HG02970 (cell line): ENCODE measurements around the gene CENPO.

ENCODE experiments used
- ATAC-seq: cut with Tn5 transposase; IDR thresholded peaks from one replicate; pipeline ENCODE4 v1.9.1; 2021; ENCODE audit warnings: mild to moderate bottlenecking, moderate library complexity, moderate number of reproducible peaks; ENCODE audit not compliant: unreplicated experiment, low FRiP score

Gene CENPO

DNA sequence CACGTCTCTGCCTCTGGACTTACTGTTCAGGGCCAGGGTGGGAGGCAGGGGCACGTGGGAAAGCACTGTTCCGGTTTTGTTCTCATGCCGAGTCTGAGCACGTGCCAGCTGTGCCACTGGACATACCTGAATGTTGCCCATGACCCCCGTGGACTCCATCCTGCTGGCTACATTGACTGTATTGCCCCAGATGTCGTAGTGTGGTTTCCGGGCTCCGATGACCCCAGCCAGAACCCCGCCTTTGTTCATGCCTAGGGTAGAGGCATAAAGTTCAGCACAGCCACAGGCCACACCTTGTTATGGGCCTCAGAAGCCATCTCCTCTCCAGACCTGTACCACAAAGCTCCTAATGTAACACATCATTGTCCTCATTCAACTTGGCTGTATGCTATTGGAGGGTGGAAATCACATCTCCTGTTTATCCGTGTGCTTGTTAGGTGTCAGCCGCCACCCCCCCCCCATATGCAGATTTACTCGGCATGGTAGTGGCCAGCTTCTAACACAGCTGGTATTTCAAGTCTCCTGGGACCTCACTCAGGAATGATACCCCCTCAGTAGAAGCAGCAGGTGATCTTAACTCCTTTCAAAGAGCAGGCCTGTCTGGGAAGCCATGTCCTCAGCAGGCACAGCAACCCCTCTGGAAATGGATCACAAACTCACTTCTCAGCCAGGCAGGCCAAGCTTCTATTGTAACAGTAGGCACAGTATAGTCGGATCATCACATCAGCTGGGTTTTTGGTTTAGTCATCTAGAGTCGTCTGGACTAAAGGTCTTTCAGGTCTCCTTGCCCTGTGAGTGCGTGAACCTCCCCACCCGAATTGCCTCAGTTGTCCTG lies 27.6 kb downstream of the CENPO start:
- no peak for ATAC-seq

DNA sequence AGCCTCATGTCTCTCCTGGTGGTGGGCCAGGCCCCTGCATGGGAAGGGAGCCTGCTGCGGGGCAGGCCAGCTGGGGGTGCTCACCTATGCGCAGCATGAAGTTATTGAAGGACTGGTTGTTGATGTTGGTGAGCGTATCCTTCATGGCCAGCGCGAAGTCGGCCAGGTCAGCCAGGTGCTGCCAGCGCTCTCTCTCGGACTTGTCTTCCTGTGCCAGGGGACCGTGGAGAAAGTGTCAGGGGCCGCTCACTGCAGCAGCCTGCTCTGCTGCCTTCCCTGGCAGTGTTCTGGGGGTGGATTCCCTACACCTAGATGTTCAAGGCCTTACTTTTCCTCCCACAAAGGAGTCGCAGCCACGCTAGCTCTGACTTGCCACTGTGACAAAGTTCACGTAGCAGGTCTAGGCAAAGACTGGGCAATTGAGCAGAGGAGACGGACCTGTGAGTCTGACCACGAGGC lies 28.2 kb downstream of the CENPO start:
- no peak for ATAC-seq

DNA sequence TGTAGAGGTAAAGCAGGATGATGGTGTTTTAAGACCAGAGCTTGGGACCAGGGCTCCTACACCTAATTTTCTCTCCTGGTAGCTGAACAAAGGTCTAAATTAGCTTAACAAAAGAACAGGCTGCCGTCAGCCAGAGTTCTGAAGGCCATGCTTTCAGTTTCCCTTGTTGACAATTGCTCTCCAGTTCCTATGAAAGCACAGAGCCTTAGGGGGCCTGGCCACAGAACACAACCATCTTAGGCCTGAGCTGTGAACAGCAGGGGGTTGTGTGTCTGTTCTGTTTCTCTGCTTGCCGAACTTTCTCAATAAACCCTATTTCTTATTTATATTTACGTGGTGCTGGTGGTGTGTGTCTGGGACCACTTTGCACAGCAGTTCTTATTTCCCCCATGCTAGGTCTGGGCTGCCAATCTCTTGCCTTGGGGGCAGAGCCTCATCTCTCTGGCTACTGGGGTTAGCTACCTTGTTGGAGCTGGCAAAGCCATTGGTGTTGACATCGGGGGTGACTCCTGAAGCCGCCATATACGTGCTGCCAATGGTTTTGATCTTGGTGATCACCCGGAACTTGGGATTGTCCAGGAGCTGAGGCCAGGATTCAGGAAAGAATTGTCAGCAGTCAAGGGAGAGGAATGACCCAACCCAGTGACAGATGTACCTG lies 29.0 kb downstream of the CENPO start:
- ATAC-seq: no peak

DNA sequence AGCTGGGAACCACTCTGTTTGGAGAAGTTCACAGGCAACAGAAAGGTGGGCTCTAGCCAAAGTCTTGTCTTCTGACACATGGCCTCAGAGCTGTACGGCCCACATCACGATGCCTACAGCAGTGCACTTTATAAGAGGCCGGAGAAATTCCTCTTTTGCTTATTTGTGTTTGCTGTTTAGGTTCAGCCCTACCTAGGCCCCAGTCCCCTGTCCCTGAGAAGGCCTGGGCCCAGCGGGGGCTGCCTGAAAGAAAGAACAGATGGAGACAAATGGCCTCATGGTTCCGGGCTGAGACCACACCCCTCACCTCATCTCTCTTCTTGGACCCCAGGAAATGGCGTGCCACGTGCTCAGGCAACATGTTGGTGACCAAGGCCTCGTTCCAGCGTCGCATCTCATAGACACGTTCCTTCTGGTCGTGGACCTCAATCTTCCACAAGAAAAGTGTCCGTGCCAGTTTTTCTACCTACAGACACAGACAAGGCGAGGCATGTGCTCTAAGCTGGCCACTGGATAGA lies 30.9 kb downstream of the CENPO start:
- no peak for ATAC-seq

DNA sequence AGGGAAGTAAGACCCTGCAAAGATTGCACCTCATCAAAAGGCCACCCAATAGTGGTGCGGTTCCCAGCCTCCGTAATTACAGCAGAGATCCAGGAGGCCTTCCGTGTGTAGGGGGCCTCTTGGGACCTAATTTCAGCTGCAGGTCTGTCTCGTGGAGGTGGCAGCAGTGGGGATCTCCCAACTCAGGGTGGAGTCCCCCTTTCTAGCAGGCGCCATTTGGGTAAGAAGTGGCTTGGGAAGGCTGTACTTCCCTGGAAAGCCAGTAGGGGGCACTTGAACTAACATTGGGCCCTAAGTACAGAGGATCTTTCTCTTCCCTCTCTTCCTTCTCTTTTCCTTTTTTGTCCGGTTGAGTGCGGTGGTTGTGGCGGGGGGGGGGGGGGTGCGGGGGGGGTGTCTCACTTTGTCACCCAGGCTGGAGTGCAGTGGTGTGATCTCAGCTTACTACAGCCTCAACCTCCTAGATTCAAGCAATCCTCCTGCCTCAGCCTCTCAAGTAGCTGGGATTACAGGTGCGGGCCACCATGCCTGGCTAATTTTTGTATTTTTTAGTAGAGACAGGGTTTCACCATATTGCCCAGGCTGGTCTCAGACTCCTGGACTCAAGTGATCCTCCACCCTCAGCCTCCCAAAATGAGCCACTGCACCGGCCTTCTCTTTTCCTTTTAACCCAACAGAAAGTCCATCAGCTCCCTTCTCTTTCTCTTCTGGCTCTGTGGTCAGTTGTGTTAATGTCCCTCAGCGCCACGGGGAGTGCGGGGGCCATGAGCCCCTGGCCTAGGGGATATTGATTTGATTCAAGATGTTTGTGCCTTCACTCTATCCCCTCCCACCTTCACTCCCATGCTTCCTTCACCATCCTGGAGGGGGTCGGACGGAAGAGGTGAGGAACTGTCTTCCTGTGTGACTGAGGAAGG lies 32.0 kb downstream of the CENPO start:
- ATAC-seq: no peak

DNA sequence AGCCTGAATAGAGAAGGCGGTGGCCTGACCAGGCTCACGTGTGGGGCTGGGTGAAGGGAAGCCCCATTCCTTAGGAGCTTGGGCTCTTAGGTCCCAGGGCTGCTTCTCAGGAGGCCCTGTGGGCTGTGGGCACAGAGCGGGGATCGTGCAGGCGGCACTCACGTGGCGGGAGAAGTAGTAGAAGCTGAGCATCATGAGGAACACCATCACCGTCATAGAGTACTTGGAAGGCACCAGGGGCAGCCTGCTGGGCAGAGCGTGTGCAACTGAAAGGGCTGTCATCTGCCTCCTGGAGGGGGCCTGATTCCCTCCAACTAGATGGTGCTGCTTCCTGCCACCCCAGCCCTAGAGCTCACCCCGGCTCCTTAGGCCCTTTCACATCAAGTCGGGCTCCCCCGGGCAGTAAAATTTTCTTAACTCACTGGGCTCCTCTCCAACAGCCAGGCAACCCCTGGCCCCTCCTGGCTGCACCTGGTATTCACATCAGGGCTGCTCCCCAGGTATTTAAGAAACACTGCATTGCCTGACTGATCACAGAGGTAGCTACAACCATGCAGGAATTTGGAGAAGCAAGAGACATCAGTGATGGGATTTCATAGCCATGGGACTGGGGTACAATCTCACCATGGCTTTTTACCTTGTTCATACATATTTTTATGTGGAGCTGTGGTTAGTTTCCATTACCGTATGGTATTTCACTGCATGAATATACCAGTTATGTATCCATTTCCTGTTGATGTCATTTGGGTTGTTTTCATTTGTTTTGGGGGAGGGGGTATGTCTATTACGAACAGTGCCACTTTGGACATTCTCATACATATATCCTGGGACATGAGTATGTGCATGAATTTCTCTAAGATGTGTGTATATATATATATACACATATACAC lies 32.9 kb downstream of the CENPO start:
- no peak for ATAC-seq

DNA sequence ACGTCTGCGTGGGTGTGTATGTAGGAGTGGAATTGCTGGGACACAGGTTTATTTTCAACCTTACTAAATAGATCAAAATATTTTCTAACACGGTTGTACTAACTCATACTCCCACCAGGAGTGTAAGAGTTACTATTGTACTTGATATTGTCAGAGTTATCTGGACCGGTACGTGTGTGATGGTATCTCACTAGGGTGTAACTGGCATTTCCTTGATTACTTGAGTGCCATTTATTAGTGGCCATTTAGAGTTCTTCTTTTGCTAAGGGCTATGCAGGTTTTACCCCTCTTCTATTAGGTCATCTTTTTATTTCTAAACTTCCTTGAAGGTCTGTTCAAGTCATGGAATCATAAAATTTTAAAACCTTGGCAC lies 33.5 kb downstream of the CENPO start:
- no peak for ATAC-seq

DNA sequence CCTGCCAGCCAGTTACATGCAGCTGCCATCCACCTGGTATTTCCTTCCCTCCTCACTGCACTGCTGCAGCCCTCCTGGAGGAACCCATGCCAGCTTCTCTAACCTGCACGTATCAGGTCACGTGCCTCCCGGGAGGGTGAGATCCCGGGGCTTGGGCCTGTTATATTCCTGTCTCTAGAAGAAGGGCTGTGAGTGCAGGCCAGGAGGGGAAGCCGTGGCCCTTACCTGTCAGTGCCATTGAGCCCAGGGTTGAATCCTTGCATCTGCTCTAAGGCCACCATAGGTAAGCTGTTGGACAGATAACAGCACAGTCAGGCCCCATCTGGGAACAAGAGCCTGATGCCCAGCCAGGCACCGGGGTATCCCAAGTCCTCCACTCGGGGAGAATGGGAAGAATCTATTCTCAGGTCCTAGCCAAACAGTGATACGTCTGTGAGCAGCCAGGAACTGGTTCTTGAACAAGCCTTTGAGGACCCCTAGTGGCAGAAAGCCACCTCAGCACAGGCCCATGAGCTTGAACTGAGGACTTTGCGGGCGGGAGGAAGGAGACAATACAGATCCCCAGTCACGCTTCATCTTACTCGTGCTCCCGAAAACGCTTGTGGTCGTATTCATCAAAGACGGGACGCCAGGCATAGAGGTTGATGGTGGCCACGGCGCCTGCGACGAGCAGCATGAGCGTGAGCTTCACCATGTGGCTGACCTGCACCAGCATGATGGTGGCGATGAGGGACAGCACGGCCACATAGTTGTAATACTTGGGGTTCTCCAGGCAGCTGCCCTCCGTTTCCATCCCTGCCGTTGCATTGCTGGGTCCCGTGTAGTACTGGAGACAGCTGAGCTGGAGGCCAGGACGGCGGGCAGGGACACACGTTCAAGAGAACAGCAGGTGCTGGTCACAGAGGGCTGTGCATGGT lies 34.4 kb downstream of the CENPO start:
- no peak for ATAC-seq

DNA sequence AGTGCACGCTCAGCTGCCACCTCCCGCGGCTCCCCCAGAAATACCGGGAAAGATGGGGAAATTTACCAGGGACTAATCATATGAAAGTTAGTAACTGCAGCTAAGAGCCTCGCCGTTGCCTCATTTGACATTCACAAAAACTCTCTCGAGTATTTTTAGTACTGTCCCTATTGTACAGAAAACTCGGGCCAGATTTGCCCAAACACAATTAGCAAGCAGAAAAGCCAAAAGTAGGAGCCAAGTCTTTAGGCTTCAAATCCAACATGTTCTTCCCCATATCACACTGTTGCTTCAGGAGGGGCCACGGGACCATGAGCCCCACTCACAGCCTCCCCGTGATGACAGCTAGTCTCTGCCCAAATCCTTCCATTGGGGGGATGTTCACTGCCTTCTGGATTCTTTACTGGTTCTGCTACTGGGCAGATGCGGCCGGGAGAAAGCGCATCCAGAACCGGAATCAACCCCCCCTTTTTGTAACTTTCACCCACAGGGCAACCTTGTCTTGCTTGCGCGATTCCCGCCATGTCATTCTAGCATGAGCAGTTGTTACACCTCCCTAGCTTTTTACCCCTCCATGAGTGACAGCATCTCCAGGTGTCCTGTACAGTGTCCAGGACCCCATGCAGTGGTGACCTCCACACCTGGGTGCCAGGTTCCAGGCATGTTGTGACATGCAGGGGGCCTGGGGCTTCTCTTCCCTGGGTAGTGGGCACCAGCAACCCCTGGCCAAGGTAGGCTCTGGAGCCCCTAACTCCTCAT lies 35.2 kb downstream of the CENPO start:
- ATAC-seq: no peak

DNA sequence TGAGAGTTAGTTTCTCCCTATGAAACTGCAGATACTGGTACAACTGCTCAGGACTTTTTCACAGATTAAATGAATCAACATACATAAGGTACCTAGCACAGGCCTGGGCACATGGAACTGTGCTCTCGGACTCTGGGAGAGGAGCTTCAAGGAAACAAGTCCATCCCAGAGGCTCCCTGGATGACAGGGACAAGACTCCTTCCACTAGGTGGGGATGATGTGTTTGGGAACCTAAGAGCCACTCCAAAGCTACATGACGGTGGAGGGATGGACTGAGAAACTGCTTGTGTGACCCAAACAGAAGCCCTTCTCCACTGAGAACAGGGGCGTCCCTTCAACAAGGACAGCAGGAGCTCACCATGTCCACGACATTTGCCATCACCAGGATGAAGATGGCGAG lies 37.1 kb downstream of the CENPO start:
- ATAC-seq: no peak

DNA sequence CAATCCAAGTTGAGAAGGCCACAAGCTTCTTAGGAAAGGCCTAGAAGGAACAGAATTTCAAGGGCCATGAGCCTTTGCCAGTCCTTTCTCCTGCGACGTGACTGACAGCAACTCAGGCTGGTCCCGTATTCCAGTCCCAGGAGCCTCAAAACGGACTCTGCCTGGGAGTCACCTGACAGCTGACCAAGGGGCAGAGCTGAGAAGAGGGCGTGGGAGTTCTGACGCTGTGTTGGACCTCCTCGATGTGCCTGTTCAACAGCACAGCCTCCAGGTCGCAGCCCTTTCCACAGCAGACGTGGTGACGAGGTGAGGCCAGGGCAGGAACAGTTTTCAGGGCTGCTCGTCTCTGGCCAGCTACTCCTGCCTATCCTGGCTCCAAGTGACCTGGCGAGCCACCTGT lies 37.6 kb downstream of the CENPO start:
- ATAC-seq: no peak

DNA sequence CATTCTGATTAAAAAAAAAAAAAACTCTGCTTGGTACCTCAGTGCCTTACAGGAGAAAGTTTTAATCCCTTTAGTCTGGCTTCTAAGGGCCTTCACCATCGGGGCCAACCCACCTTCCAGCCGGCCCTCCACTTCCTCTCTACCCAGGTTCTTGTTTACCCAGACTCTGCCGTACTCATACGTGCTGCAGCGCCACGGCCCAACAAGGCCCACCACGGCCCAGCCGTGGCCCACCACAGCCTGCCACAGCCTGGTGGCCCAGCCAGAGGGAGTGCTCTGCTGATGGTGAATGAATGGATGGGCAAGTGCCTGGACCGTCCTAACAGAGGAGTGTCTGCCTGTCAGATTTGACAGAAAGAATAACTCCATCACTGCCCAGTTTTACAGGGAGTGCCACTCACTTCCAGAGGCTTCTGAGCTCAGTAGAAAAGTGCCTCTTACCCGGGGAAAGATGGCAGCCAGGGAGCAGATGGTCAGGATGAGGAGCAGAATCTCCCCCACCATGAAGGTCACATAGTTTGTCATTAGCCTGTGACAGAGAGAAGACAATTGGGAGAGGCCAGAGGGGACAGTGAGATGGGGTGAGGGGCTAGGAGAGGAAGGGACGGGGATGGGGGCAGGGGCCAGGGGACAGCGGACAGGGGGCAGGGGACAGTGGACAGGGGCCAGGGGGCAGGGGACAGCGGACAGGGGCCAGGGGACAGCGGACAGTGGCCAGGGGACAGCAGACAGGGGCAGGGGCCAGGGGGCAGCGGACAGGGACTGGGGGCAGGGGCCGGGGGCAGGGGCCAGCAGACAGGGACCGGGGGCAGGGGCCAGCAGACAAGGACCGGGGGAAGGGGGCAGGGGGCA lies 38.2 kb downstream of the CENPO start:
- no peak for ATAC-seq

DNA sequence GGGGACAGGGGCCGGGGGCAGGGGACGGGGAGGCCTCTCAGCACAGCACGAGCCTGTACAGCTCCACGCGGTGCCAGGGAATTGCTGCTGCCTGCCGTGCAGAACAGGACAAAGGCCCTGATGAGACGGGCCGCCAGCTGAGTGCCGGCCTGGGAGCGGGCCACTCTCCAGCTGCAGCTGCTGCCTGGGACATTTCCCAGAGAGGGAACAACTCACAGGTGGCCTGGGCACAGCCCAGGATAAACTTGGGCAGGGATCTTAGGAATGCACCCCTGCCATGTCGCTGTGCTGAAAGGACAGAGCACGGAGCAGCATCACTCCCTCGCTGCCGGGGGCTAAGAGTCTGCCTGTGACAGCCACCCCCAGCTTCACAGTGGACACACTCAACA lies 38.8 kb downstream of the CENPO start:
- no peak for ATAC-seq

DNA sequence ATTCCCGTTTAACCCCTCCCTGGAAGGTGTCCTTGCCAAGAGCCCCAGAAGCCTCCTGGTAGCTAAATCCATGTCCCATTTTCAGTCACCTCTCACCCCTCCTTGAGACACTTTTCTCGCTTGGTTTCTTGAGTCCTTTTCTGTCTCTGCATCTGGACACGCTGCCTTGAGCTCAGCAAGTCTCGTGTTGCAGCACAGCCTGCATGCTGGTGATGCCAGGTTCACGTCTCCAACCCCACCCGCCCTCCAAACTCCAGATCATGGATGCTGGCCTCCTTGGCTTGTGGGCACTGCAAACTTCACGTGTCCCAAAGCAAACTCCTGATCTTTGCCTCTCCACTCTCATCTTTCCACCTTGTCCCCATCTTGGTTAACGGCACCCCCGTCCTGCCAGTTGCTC lies 39.3 kb downstream of the CENPO start:
- ATAC-seq: no peak

DNA sequence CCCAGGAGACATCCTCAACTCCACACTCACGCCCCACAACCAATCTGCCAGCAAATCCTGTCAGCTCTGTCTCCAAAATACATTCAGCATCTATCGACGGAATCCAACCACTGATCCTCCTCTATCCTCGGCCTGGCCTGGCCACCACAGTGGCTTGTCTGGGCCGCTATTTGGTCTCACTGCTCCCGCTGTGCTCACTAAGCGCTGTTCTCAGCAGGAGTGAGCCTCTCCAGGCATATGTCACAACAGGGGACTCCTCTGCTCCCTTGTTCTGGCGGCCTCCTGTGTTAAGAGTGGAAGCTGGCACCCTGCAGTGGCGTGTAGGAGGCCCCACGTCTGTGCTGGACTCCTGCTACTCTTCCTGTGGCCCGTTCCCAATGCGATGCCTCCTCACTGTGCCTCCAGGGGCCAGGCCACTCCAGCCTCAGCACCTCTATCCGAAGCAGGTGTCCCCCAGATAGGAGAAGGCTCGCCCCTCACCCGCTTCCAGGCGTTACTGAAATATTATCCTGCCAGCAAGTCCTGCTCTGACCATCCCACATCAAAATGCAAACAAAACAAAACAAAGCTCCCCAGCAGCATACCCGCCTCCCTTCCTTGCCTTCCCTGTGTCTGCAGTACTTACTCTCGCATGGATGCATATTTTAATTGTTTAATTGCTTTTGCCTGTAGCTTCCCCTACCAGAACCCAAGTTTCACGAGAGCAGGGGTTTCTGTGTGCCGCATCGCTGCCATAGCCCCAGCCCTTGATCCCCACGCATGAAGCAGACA lies 39.9 kb downstream of the CENPO start:
- ATAC-seq: no peak
